GM12801 (cell line): ENCODE measurements around the gene NGEF.

Experiments used
- TF ChIP-seq, protein P1 (sequence below): IDR thresholded peaks from one replicate; pipeline ENCODE4 v1.5.1; 2011; ENCODE audit warnings: control low read depth; ENCODE audit not compliant: insufficient read length; ENCODE audit errors: extremely low read depth

The NGEF gene, protein sequence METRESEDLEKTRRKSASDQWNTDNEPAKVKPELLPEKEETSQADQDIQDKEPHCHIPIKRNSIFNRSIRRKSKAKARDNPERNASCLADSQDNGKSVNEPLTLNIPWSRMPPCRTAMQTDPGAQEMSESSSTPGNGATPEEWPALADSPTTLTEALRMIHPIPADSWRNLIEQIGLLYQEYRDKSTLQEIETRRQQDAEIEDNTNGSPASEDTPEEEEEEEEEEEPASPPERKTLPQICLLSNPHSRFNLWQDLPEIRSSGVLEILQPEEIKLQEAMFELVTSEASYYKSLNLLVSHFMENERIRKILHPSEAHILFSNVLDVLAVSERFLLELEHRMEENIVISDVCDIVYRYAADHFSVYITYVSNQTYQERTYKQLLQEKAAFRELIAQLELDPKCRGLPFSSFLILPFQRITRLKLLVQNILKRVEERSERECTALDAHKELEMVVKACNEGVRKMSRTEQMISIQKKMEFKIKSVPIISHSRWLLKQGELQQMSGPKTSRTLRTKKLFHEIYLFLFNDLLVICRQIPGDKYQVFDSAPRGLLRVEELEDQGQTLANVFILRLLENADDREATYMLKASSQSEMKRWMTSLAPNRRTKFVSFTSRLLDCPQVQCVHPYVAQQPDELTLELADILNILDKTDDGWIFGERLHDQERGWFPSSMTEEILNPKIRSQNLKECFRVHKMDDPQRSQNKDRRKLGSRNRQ

DNA sequence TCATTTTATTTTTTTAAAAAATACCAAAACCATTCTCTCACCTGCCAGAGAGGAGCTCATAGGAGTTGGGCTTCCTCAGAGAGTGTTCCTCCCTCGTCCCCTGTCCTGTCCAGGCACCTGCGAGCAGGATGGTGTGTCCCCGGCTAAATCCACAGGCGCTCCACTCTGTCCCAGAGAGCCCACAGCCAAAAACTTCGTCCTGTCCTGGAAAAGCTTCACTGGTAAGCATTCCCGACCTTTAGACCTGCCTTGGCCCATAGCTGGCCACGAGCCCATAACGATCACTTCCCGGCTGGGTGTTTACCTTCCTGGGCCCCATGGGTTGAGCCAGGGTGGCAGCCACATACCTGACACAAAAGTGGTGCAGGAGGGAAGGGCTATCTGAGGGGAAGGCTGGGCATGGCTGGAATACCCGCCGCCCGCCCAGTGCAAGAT, at the start of gene NGEF:
NGEF (minus strand) TSS at position 230 of the 435 bp plus-strand sequence. CDS start 38,366 bp downstream, outside the sequence.
- TF ChIP-seq, protein P1, sequence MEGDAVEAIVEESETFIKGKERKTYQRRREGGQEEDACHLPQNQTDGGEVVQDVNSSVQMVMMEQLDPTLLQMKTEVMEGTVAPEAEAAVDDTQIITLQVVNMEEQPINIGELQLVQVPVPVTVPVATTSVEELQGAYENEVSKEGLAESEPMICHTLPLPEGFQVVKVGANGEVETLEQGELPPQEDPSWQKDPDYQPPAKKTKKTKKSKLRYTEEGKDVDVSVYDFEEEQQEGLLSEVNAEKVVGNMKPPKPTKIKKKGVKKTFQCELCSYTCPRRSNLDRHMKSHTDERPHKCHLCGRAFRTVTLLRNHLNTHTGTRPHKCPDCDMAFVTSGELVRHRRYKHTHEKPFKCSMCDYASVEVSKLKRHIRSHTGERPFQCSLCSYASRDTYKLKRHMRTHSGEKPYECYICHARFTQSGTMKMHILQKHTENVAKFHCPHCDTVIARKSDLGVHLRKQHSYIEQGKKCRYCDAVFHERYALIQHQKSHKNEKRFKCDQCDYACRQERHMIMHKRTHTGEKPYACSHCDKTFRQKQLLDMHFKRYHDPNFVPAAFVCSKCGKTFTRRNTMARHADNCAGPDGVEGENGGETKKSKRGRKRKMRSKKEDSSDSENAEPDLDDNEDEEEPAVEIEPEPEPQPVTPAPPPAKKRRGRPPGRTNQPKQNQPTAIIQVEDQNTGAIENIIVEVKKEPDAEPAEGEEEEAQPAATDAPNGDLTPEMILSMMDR: no peak

DNA sequence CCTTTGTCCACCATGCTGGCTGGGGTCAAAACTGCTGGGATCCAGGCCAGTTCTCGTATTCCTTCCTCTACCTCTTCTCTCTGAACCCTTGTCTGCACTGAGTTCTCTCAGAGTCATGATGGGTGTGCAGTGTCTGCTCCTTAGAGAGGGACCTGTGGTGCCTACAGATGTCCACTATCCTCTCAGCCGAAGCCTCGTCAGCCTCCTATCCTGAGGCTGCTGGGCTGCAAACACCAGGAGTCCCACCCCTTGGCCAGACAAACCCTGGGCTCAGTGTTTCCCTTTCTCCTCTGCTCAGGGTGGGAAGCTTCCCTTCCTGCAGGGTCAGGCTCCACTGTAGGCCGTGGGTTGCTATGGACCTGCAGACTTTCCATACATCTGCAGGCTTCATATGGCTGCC, 49.4 kb upstream of the NGEF start:
- TF ChIP-seq, protein P1: no peak

DNA sequence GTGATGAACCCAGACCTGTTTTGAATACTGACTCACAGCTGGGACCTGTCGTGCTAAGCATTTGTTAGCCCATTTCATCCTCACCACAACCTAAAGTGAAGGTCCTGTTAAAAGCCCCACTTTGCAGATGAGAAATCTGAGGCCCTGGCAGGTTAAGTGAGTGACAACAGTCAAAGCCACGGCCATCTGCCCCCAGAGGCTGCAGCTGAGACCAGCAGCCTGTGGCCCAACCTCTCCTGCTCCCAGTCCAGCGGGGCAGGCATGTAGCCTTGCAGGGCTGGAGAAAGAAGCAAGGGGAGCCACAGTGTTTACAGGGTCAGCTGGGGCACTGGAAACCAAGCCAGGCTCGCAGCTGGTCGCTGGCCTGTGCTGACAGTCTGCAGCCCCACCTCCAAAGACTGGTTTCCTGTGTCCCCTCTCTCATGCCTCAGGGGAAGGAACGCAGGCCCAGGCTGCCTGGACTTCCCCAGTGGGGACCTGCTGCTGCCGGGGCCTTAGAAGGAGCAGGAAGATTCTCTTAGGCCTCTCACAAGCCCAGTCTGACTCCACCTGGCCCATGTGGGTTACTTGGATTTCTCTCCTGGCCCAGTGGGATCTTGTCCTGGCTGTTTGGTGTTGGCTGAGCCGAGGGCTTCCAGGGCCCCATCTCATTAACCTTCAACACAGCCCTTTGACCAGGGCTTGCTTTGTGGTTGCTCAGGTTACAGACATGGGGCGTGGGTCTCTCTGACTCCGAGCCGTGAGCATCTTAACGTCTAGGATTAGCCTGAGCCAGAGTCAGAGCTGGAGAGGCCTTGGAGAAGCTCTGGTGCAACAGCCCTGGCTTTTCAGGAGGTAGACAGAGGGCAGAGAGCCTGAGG, 48.8 kb upstream of the NGEF start:
- TF ChIP-seq, protein P1: no peak

DNA sequence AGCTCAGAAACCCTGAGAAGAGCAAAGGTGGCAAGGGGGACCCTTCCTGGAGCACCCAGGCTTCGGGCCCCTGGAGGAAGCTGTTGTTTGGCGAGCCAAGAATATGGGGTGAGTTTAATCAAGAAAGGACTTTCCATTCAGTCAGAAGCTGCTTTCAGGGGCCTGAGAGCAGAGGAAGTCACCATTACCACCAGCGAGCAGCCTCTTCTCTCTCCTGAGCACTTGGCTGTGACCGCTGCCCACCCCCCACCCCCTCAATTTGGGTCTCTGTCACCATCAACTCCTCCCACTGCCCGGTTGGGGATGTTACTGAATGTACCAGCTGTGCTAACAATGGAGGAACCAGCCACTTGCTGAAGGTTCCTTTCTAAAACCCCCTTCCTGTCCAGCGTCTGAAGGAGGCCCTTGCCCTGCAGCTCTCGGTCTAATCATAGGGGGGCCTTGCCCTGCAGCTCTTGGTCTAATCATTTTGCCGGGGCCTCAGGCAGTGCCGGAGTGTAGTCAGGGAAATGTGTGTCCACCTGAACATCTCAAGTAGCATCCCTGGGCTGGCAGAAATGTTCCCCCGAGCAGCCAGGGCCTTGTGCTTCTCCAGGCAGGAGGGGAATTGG, 48.0 kb upstream of the NGEF start:
- TF ChIP-seq, protein P1: no peak

DNA sequence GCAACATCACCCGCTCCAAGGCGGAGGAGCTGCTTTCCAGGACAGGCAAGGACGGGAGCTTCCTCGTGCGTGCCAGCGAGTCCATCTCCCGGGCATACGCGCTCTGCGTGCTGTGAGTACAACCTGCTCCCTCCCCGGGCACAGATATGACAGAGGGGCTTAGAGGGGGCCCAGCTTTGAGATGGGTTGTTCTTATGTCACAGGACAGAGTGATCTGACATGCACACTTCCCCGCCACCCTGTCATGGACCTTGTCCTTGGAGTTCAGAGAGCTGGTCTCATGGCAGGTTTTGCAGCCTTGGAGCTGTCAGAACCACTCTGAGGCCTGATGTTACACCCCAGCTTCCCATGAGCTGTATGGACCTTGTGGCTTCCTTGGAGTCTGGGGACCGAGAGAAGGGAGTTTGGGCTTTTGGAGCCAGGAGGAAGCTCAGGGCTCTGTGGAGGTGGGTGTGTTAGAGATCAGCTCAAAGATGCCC, 47.5 kb upstream of the NGEF start:
- TF ChIP-seq, protein P1: no peak

DNA sequence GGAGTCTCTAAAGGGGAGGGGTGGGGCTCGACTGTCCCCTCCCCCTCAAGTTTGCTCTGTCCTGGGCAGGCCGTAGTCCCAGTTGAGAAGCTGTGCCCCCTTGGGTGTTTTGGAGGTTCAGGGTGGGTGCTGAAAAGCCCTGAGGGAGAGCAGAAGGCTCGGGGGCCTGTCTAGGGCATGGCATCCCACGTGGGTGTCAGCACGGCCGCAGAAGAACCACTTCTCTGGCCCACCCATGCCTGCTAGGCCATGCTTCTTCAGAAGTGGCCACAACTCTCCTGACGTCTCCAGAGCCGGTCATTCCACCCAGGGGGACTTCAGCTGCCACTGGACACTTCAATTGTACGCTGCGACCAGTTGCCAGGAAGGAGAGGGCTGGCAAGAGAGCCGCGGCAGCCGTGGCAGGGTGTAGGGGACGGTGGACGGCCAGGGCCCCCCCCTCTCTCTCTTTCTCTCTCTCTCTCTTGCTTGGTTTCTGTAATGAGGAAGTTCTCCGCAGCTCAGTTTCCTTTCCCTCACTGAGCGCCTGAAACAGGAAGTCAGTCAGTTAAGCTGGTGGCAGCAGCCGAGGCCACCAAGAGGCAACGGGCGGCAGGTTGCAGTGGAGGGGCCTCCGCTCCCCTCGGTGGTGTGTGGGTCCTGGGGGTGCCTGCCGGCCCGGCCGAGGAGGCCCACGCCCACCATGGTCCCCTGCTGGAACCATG, 46.9 kb upstream of the NGEF start, which contains the start of gene INPP5D:
INPP5D (plus strand) TSS at position 546 of the 704 bp plus-strand sequence; CDS start at position 683, 137 bp downstream.
- TF ChIP-seq, protein P1: no peak
